CD4-positive, alpha-beta T cell treated with Interferon alpha-2 for 1 hour (primary cell): ENCODE measurements around the gene LRP6.
"Not testable (repeated sequence)": the region's sequence is repeated elsewhere in the genome, so short reads cannot be mapped to it uniquely, and the experiment has no call there.

Source experiments
- DNase-seq, 2 donors: peaks; one replicate each; pipeline ENCODE4 v3.0.0-alpha.2; 2020 to 2022

LRP6 gene

GRCh38 chr12:12265571-12266388, 1.1 kb downstream of the LRP6 start:
- peak in 1 of 2 donors; percentile 3 for DNase-seq

DNA sequence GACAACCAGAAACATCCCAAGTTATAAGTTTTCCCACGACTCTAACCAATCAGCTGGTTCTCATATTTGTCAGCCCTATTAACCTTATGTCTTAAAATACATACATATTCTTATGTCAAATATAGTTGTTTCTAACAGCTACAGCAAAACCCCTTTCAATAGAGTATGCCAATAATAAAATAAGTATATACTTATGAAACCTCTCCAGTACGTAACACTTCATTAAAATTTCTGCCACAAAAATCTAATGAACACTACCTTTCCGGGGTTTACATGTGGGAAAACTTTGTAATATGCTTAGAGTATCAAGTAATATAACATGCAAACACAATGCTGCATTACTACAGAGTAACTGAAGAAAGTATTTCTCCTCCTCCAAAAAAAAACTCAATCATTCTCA, 1.8 kb downstream of the LRP6 start:
- DNase-seq, result no peak

DNA sequence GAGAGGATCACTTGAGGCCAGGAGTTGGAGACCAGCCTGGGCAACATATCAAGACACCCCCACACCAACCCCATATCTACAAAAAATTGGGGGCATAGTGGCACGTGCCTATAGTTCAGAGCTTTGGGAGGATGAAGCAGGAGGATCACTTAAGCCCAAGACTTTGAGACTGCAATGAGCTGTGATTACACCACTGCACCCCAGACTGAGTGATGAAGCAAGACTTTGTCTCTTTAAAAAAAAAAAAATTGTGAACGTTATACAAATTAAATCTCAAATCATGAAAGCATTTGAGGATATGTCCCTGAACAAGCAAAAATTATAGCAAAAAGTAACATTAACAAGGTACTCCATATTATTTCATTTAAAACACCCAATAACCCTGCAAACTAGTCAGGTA, 2.9 kb downstream of the LRP6 start:
- DNase-seq, result no peak

DNA sequence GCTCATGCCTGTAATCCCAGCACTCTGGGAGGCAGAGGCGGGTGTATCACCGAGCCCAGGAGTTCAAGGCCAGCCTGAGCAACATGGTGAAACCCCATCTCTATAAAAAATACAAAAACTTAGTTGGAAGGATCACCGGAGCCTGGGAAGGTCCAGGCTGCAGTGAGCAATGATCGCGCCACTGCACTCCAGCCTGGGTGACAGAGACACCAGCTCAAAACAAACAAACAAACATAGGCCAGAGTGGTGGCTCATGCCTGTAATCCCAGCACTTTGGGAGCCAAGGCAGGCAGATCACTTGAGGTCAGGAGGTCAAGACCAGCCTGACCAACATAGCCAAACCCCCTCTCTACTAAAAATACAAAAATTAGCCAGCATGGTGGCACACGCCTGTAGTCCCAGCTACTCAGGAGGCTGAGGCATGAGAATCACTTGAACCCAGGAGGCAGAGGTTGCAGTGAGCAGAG, 10.5 kb downstream of the LRP6 start:
- DNase-seq, result not testable (repeated sequence)

DNA sequence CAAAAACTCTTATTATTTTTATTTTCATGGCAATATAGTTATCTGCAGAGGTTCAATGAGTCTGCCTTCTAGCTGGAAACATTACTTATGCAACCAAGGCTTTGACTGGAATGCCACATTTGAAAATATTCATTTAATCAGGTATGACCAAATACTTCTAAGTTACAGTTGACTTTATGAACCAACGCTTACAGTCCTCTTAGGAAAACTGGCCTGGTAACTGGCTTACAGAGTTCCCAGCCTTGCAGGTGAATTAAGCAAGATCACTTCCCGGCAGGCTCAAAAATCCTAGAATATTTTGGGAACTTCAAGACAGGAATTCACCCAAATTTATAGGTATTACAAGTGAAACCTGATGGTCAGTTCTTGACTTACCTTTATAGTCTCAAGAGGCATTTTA, 12.3 kb downstream of the LRP6 start:
- no peak for DNase-seq

- DNase-seq, result no peak
These were observed 17.4 kb downstream of the LRP6 start for GRCh38 chr12:12249216-12250050.

GRCh38 chr12:12247584-12247983, 19.3 kb downstream of the LRP6 start:
- no peak for DNase-seq

- no peak for DNase-seq
These were observed 22.5 kb downstream of the LRP6 start for GRCh38 chr12:12244341-12244740.

DNA sequence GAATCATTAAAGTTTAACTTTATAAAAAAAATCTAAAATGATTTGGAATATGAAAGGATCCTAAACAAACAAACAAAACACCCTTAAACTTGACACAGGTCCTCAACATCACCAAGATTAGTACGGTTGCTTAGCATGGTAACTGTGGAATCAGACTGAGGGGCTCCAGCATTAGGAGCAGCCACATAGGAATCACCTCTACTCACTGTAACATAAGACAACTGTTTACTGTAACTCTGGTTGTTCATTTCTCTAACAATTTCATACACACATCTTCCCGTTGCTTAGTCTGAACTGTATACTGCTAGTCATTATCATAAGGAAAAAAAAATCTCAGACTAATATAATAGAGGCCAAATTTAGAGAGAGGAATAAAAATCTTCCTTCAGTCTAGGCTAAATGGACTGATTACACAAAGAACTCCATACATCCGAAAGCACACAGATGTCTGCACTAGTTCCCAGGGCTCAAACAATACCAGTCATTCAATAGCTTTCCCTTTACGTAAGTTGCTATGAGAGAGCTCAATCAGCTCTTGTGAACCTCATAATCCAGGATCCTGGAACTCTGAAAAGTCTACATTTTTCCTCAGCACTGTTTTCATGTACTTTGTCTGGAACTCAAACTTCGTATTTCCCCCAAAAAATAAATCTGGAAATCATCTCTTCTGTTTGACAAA, 26.0 kb downstream of the LRP6 start:
- DNase-seq, result no peak

DNA sequence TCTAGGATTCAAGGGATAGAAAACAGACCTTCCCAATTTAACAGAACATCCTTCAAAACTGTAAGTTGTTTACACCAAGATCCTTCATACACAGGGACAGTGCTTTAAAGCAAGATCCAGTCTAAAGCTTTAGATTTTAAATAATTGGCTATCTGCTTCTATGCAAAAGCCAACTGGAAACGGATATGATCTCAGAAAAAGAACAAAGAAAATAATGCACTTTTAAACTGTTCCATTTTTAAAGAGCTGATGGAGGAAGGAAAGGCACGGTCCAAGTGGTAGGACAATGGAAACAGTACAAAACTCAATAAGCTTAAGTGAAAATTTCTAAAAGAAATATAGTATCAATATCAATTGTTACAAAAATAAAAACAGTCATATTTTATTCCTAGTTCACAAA, 27.7 kb downstream of the LRP6 start:
- DNase-seq, result no peak

DNA sequence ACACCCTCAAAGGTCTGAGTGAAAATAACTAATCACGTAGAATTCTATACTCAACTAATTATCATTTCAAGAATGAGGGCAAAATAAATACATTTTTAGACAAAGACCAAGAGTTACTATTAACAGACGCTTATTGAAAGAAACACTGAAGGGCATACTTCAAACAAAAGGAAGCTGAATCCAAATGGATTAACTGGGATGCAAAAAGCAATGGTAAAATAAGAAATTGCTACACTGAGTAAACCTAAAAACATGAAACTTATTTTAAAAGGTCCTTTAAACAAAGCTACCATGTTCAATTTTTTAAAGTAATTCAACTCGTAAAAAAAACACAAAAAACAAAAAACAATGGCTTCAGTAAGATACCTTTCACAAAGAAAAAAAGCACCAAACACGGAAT, 28.2 kb downstream of the LRP6 start:
- no peak for DNase-seq

DNA sequence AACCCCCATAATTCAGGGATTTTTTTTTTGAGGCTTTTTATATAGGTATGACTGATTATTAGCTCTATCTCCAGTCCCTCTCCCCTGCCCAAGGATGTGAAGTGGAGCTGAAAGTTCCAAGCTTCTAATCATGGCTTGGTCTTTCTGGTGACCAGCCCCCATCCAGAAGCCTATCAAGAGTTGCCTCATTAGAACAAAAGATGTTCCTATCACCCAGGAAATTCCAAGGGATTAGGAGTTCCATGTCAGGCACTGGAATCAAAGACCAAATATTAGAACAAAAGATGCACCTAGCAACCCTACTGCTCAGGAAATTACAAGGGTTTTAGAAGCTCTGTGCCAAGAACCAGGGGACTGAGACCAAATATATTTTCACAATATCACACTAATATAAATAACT, 29.9 kb downstream of the LRP6 start:
- no peak for DNase-seq

- no peak for DNase-seq
These were observed 36.6 kb downstream of the LRP6 start for GRCh38 chr12:12230275-12230674.

DNA sequence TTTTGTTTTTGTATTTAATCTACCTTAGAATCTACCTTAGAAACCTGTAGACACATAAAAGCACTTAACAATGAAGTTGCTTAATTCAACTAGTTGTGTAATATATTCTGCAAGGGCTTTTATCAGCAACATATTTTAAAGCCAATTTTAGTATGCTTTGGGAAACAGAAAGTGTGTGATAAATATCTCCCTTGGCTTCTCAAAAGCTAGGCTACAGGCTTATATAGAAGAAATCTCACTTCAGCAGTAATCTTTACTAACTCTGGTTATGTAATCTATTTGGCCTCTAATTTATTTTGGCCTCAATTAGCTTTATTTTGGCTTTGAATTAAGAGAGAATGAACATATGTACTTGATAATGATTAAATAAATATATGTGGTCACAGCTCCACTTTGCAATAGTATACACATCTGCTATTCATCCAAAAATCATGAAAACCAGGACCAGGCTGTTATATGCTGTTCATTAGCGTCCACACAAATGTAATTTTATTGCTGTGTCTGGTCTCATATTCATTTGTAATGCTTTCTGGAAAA, 37.2 kb downstream of the LRP6 start:
- no peak for DNase-seq

- no peak for DNase-seq
These were observed 38.4 kb downstream of the LRP6 start for GRCh38 chr12:12228402-12228801.

DNA sequence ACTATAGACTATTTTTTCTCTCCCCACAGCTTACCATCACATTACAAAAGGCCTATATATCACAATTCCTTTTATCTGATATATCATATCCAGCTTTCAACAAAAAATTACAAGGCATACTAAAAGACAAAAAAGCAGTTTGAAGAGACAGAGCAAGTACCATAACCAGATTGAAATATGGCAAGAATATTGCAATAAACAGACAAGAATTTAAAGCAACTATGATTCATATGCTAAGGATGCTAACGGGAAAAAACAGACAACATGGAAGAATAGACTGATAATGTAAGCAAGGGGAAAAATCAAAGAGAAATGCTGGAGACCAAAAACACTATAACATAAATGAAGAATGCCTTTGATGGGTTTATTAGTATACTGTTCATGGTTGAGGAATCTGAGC, 40.7 kb downstream of the LRP6 start:
- no peak for DNase-seq

DNA sequence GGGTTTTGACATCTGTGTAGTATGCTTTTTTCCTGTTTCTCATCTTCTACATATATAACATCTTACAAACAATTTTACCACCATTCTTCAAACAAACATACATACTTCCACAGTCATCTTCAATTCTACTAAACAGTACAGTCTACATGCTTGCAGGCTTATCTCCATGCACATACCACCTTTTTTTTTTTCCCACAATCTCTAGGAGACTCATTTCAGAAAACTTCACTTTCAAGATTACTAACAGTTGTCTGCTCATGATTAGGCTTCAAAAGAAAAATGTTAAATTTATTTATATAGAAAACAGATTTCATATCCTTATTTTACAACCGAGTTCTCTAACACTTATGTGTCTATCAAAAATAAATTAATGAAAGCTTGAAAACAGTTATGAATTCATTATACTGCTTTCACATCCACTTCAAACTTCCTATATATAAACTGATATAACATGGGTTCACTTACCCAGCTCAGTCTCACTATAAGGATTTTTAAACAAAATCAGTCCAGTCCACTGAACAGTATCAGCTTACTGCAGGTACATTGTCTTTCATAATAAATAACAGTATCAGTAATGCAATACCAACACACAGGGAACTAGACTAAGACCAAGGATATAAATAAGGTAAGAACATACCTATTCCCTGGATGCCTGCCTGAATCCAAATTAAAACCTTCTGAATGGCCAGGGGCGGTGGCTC, 42.5 kb downstream of the LRP6 start:
- DNase-seq, result no peak

DNA sequence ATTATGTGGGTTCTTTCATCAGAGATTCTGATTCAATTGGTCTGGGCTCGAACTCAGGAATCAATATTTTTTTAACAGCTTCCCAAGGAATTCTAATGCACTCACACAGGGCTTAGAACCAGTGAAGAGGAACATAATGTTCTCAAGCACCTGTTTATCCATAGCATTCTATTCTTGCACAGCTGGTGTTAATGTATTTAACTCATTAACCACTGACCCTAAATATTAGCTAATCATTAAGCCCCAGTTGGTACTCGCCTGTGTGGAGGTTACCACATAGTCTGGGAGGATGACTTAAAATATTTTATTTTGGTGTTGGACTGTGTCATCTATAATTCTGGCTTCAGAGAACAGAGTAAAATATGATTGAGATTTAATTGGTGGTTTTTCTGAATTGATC, 45.3 kb downstream of the LRP6 start:
- DNase-seq, result no peak

DNA sequence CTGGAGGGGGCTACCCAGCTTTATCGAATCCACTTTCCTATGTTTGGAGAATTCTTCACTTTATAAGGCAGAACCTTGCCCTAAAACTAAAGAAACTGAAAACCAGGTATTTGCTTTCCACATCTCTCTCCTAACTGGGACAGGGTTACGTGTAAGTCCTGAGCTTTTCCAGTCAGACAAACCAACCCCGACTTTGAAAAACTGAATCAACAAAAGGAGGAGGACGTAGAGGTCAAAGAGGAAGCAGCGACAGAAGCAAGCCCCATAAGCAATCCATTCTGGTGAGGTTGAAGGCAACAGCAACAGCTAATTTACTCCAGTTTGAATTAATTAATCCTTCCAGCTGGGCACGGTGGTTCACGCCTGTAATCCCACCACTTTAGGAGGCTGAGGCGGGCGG, 47.2 kb downstream of the LRP6 start:
- no peak for DNase-seq

DNA sequence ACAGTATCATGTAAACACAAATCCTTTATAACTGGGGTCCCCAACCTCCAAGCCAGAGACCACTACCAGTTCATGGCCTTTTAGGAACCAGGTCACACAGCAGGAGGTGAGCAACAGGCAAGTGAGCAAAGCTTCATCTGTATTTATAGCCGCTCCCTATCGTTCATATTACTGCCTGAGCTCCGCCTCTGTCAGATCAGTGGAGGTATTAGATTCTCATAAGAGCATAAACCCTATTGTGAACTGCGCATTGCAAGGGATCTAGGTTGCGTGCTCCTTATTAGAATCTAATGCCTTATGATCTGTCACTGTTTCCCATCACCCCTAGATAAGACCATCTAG, 49.9 kb downstream of the LRP6 start:
- no peak for DNase-seq

DNA sequence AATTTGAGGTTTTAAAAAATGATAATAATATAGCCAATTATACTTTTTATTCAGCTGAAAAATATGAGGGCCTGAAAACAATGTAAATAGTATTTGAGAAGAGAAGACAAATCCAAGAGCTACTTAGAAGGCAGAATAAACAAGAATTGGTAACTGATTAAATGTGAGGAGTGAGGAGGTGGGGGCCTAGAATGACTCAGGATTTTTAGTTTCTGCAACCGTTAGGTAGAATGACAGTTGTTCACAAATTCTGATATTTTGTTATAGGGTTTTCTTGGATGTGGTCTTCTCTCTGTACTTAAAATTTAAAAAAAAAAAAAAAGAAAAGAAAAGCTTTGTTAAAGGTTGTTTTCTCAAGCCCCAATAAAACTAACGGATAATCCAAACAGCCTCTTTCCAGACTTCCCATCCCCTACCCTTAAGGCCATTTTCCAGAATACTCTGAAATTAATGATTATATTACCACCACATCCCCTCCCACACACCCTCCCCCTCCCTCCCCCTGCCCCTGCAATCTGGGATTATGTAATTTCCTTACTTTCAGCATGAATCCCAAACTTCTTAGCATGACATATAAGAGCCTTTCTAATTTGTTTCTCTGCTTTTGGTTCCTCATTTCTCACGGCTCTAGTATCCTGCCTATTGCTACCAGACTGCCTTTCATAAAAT, 50.4 kb downstream of the LRP6 start:
- no peak for DNase-seq

GRCh38 chr12:12214635-12215131, 52.2 kb downstream of the LRP6 start:
- no peak for DNase-seq
